Natural killer cell (primary cell): ENCODE measurements around the gene SUPT20H. TPM values are rescaled to one million over a fixed set of nuclear protein-coding genes. Genes with fewer than 3 reads are reported as not detected.

ENCODE experiments used
- ATAC-seq, 3 donors: fragments of 150-1000 bp in 2 of 3; fragments of 200-7000 bp in 1 of 3; cut with Tn5 transposase; 1 replicate in 1 of 3; 2 replicates in 2 of 3; pipeline ENCODE4 v1.10.0; 2021; ENCODE audit warnings: mild to moderate bottlenecking in 2 of 3, moderate library complexity in 2 of 3
- DNase-seq, 2 donors: peaks; one replicate each; pipeline versions ENCODE4 v3.0.0 to v3.0.0-alpha.2; 2013 to 2021; ENCODE audit warnings: mixed read lengths in 1 of 2
- H3K27ac ChIP-seq: one replicate; pipeline ENCODE4 v1.5.1; 2013; ENCODE audit warnings: mild to moderate bottlenecking, low read length
- H3K27me3 ChIP-seq: one replicate; pipeline ENCODE4 v1.6.1; 2013; ENCODE audit warnings: low read length; ENCODE audit not compliant: control insufficient read depth, insufficient read depth
- H3K36me3 ChIP-seq: one replicate; pipeline ENCODE4 v1.6.1; 2013; ENCODE audit warnings: low read length; ENCODE audit not compliant: control insufficient read depth, insufficient read depth
- H3K4me1 ChIP-seq: one replicate; pipeline ENCODE4 v1.6.1; 2013; ENCODE audit warnings: low read length; ENCODE audit not compliant: control insufficient read depth, insufficient read depth
- H3K4me3 ChIP-seq: one replicate; pipeline ENCODE4 v1.5.1; 2013; ENCODE audit warnings: low read length
- H3K9me3 ChIP-seq: one replicate; pipeline ENCODE4 v1.6.1; 2013; ENCODE audit warnings: low read length; ENCODE audit not compliant: control insufficient read depth, insufficient read depth
- H3K27ac Mint-ChIP-seq, 2 donors: one replicate each; pipeline ENCODE4 v1.8.0; 2022; ENCODE audit warnings: mild to moderate bottlenecking in 2 of 2, mixed read lengths in 2 of 2, moderate library complexity in 1 of 2
- H3K27me3 Mint-ChIP-seq, 2 donors: one replicate each; pipeline ENCODE4 v1.8.0; 2022; ENCODE audit warnings: low read depth in 2 of 2, mixed read lengths in 2 of 2
- H3K36me3 Mint-ChIP-seq: one replicate; pipeline ENCODE4 v1.8.0; 2022; ENCODE audit warnings: mixed read lengths
- H3K4me1 Mint-ChIP-seq, 2 donors: one replicate each; pipeline ENCODE4 v1.8.0; 2022; ENCODE audit warnings: mixed read lengths in 2 of 2
- H3K4me3 Mint-ChIP-seq: one replicate; pipeline ENCODE4 v1.8.0; 2022; ENCODE audit warnings: mild to moderate bottlenecking, moderate library complexity, mixed read lengths
- H3K9me3 Mint-ChIP-seq, 2 donors: one replicate each; pipeline ENCODE4 v1.8.0; 2022; ENCODE audit warnings: mixed read lengths in 2 of 2
- CTCF ChIP-seq: fragments of 200-600 bp; IDR thresholded peaks from one replicate; pipeline ENCODE4 v1.8.0; 2022; ENCODE audit warnings: antibody characterized with exemption
- WGBS: methylation state at CpG from one replicate; pipeline ENCODE4 v1.1.7; 2013; ENCODE audit warnings: missing lambda C conversion rate; ENCODE audit not compliant: insufficient coverage; 5-methylcytosine and 5-hydroxymethylcytosine counted together
- intact Hi-C: fragments of 100-400 bp; cut with micrococcal nuclease; formaldehyde crosslinking; loops from one replicate; pipeline ENCODE4 v1.14.2; 2022
- total RNA-seq, 4 donors: library from RNA; stranded (reverse); fragments of 120-200 nt in 1 of 4; gene quantifications; one replicate each; pipeline versions ENCODE4 v1.2.3 to v1.2.4, GENCODE V29; 2013 to 2022

The SUPT20H gene
- total RNA-seq, 3 donors from 2014 or later (not counting 1 experiment from before 2014, with no cell fraction given), result 59.8 to 84.7 (median 64.6) TPM

- TF ChIP-seq CTCF, result no peak
- DNase-seq, result no peak
- H3K27ac Mint-ChIP-seq, result no peak overlapping the region
- no peaks in the 10 kb centered on the region for H3K4me1 Mint-ChIP-seq
- H3K27me3 ChIP-seq, result no peaks in the 10 kb centered on the region
- intact Hi-C loops, result no loop called here
- H3K4me3 Mint-ChIP-seq, result no peak overlapping the region
- peaks cover 10% of the 10 kb centered on the region for H3K36me3 Mint-ChIP-seq
- H3K4me3 ChIP-seq, result no peak overlapping the region
- H3K36me3 ChIP-seq, result peaks cover 85% of the 10 kb centered on the region
- no peak overlapping the region for H3K27ac ChIP-seq
- no CpG with 5 or more reads among the region's 2 CpGs for WGBS
- no peaks in the 10 kb centered on the region for H3K4me1 ChIP-seq
- H3K27me3 Mint-ChIP-seq, result no peaks in the 10 kb centered on the region
- H3K9me3 Mint-ChIP-seq, result no peaks in the 10 kb centered on the region
- H3K9me3 ChIP-seq, result no peaks in the 10 kb centered on the region
- ATAC-seq, result no peak
Measured at GRCh38 chr13:37027639-37028038, 31.8 kb downstream of the SUPT20H start.

- Histone ChIP-seq H3K27me3 (no peaks in the 10 kb centered on the region), H3K4me1 (no peaks in the 10 kb centered on the region), H3K4me3 (no peak overlapping the region), H3K9me3 (no peaks in the 10 kb centered on the region), H3K27ac (no peak overlapping the region), H3K36me3 (peaks cover 85% of the 10 kb centered on the region)
- TF ChIP-seq CTCF, result no peak
- intact Hi-C loops, result no loop called here
- no peak for DNase-seq
- H3K9me3 Mint-ChIP-seq, result no peaks in the 10 kb centered on the region
- no peak overlapping the region for H3K27ac Mint-ChIP-seq
- H3K4me1 Mint-ChIP-seq, result no peaks in the 10 kb centered on the region
- H3K36me3 Mint-ChIP-seq, result peaks cover 10% of the 10 kb centered on the region
- H3K4me3 Mint-ChIP-seq, result no peak overlapping the region
- no peaks in the 10 kb centered on the region for H3K27me3 Mint-ChIP-seq
- WGBS, result no CpG with 5 or more reads among the region's 1 CpG
- no peak for ATAC-seq
Measured at GRCh38 chr13:37026771-37027170, 32.7 kb downstream of the SUPT20H start.

- no peak for DNase-seq
- intact Hi-C loops, result no loop called here
Measured at GRCh38 chr13:37023871-37024270, 35.6 kb downstream of the SUPT20H start.

More at GRCh38 chr13:37023871-37024270, 35.6 kb downstream of the SUPT20H start:
- no peak overlapping the region for H3K4me3 ChIP-seq
- H3K9me3 Mint-ChIP-seq, result no peaks in the 10 kb centered on the region
- TF ChIP-seq CTCF, result no peak
- no peaks in the 10 kb centered on the region for H3K4me1 Mint-ChIP-seq
- 100% methylated on average over 1 of the region's 1 CpG for WGBS
- peaks cover 87% of the 10 kb centered on the region for H3K36me3 ChIP-seq
- no peak overlapping the region for H3K27ac ChIP-seq
- no peak for ATAC-seq
- H3K4me1 ChIP-seq, result no peaks in the 10 kb centered on the region
- H3K27ac Mint-ChIP-seq, result no peak overlapping the region
- no peaks in the 10 kb centered on the region for H3K27me3 Mint-ChIP-seq
- H3K36me3 Mint-ChIP-seq, result peaks cover 10% of the 10 kb centered on the region
- H3K27me3 ChIP-seq, result no peaks in the 10 kb centered on the region
- no peaks in the 10 kb centered on the region for H3K9me3 ChIP-seq
- H3K4me3 Mint-ChIP-seq, result no peak overlapping the region
